B cell (primary cell): Measurements from ENCODE around the gene EEA1. TPM values are rescaled to one million over a fixed set of nuclear protein-coding genes. Genes with fewer than 3 reads are reported as not detected.

Experiments used
- ATAC-seq: fragments of 200-7000 bp; cut with Tn5 transposase; one replicate; pipeline ENCODE4 v1.10.0; 2021; ENCODE audit warnings: low read depth, mild to moderate bottlenecking, moderate number of reproducible peaks, moderate library complexity
- CTCF ChIA-PET: fragments of 350-600 bp; sonication (Branson Sonifier 250); formaldehyde crosslinking; loops from one replicate; lab custom pipeline; 2021; ENCODE audit warnings: antibody characterized with exemption, inconsistent platforms; lab: Charles Lee
- POLR2A ChIA-PET: fragments of 350-600 bp; sonication (Branson Sonifier 250); formaldehyde crosslinking; loops from one replicate; lab custom pipeline; 2021; ENCODE audit warnings: antibody characterized with exemption; lab: Charles Lee
- DNase-seq: peaks from one replicate; pipeline ENCODE4 v3.0.0; 2013
- H2AFZ ChIP-seq: 2 replicates; pipeline ENCODE4 v1.6.1; 2012; ENCODE audit warnings: mild to moderate bottlenecking, low read depth, low read length; ENCODE audit not compliant: insufficient read depth, poor library complexity, severe bottlenecking
- H3K27ac ChIP-seq, 2 donors: 1 replicate in 1 of 2; 2 replicates in 1 of 2; pipeline ENCODE4 v1.5.1; 2012 to 2013; ENCODE audit warnings: low read length in 2 of 2, mild to moderate bottlenecking in 2 of 2, moderate library complexity in 1 of 2
- H3K27me3 ChIP-seq, 4 experiments: fragments of 200-600 bp in 1 of 4; sonication (generic) in 1 of 4; replicated peaks in 1 of 4; 1 replicate in 2 of 4; 2 replicates in 2 of 4; pipeline versions ENCODE4 v1.6.1 to v1.7.0; 2013 to 2016; ENCODE audit warnings: low read length in 3 of 4, mild to moderate bottlenecking in 2 of 4, mixed read lengths in 1 of 4, moderate library complexity in 1 of 4; ENCODE audit not compliant: insufficient read depth in 4 of 4, control insufficient read depth in 3 of 4; ENCODE audit errors: control extremely low read depth in 1 of 4
- H3K36me3 ChIP-seq, 2 experiments: replicated peaks in 1 of 2; 1 replicate in 1 of 2; 2 replicates in 1 of 2; pipeline versions ENCODE4 v1.6.1 to v1.7.1; 2013; ENCODE audit warnings: low read length in 1 of 2; ENCODE audit not compliant: insufficient read depth in 2 of 2, control insufficient read depth in 1 of 2; ENCODE audit errors: control extremely low read depth in 1 of 2, extremely low read depth in 1 of 2
- H3K4me1 ChIP-seq, 2 donors: fragments of 200-600 bp in 1 of 2; sonication (generic) in 1 of 2; 1 replicate in 1 of 2; 2 replicates in 1 of 2; pipeline versions ENCODE4 v1.5.1 to v1.6.1; 2013 to 2017; ENCODE audit warnings: low read length in 2 of 2; ENCODE audit not compliant: control insufficient read depth in 2 of 2, insufficient read depth in 2 of 2
- H3K4me2 ChIP-seq: replicated peaks from 2 replicates; pipeline ENCODE3; 2012; ENCODE audit warnings: mild to moderate bottlenecking, low read depth, low read length; ENCODE audit not compliant: poor library complexity, severe bottlenecking
- H3K4me3 ChIP-seq, 5 experiments: fragments of 200-600 bp in 1 of 5; sonication (generic) in 1 of 5; 1 replicate in 3 of 5; 2 replicates in 2 of 5; pipeline versions ENCODE4 v1.5.1 to v1.7.0; 2011 to 2016; ENCODE audit warnings: low read length in 4 of 5, mild to moderate bottlenecking in 4 of 5, low read depth in 2 of 5, control low read depth in 1 of 5, moderate library complexity in 1 of 5; ENCODE audit not compliant: insufficient read depth in 1 of 5; ENCODE audit errors: control extremely low read depth in 1 of 5, extremely low read depth in 1 of 5
- H3K79me2 ChIP-seq: fragments of 200-600 bp; sonication (generic); one replicate; pipeline ENCODE4 v1.6.0; 2016; ENCODE audit warnings: low read length; ENCODE audit not compliant: control insufficient read depth, insufficient read depth
- H3K9ac ChIP-seq: fragments of 200-600 bp; sonication (generic); 2 replicates; pipeline ENCODE4 v1.6.1; 2017; ENCODE audit warnings: mild to moderate bottlenecking, low read length, moderate library complexity
- H3K9me3 ChIP-seq, 3 donors: one replicate each; pipeline versions ENCODE4 v1.6.1 to v1.7.1; 2013; ENCODE audit warnings: low read length in 2 of 3; ENCODE audit not compliant: control insufficient read depth in 2 of 3, insufficient read depth in 1 of 3; ENCODE audit errors: control extremely low read depth in 1 of 3
- H4K20me1 ChIP-seq: 2 replicates; pipeline ENCODE4 v1.6.0; 2012; ENCODE audit warnings: mild to moderate bottlenecking, low read length; ENCODE audit not compliant: insufficient read depth, control insufficient read depth, poor library complexity, severe bottlenecking
- H3K27ac Mint-ChIP-seq: one replicate; pipeline ENCODE4 v1.8.0; 2021; ENCODE audit warnings: mixed read lengths
- H3K27me3 Mint-ChIP-seq: one replicate; pipeline ENCODE4 v1.8.0; 2021; ENCODE audit warnings: mixed read lengths
- H3K4me1 Mint-ChIP-seq: one replicate; pipeline ENCODE4 v1.8.0; 2021; ENCODE audit warnings: mixed read lengths
- H3K4me3 Mint-ChIP-seq: one replicate; pipeline ENCODE4 v1.8.0; 2021; ENCODE audit warnings: mixed read lengths
- H3K9me3 Mint-ChIP-seq: one replicate; pipeline ENCODE4 v1.8.0; 2022; ENCODE audit warnings: mixed read lengths; ENCODE audit not compliant: insufficient read depth
- CTCF ChIP-seq: fragments of 200-600 bp; IDR thresholded peaks from one replicate; pipeline ENCODE4 v1.8.0; 2022; ENCODE audit warnings: antibody characterized with exemption, mild to moderate bottlenecking
- EZH2 ChIP-seq: IDR thresholded peaks from 2 replicates; pipeline ENCODE4 v1.6.1; 2012; ENCODE audit warnings: borderline replicate concordance, low read depth, mild to moderate bottlenecking, moderate library complexity, low read length; ENCODE audit not compliant: insufficient read depth, poor library complexity, severe bottlenecking
- WGBS: methylation state at CpG from one replicate; pipeline ENCODE4 v1.1.5; 2013; ENCODE audit warnings: missing lambda C conversion rate; ENCODE audit not compliant: insufficient coverage; 5-methylcytosine and 5-hydroxymethylcytosine counted together
- intact Hi-C: fragments of 100-400 bp; cut with micrococcal nuclease; formaldehyde crosslinking; loops from one replicate; pipeline ENCODE4 v1.10.0; 2022
- polyA plus RNA-seq: library from polyadenylated mRNA; depleted of rRNA; stranded (reverse); fragments of >200 nt; gene quantifications from 2 replicates; pipeline ENCODE4 v1.2.3, GENCODE V29; 2012
- total RNA-seq, 2 donors: library from RNA; stranded (reverse); fragments of 120-200 nt in 1 of 2; gene quantifications; 1 replicate in 1 of 2; 2 replicates in 1 of 2; pipeline versions ENCODE4 v1.2.3 to v1.2.4, GENCODE V29; 2013 to 2022

Gene EEA1
- total and polyA plus RNA-seq, 2 donors (not counting 1 experiment from before 2014, with no cell fraction given): 1.8 to 26.3 TPM

DNA sequence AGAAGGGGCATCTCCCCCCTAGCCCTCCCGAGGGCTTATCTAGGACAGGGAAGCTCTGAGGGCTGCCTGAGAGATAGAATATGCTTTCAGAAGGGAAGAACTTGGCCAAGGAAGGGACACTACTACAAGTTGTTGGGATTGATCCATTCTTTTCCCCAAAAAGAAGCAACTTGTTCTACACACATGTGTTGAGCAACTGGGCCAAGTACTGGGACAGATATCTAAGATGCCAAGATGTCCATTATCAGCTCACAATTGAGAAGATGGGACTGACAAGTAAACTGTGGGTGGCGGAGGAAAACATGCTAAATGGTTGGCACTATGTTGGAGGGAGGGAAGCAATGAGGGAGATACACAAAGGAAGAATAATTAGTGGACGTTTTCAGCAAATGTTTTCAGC lies 195.4 kb downstream of the EEA1 start:
- H3K9me3 Mint-ChIP-seq: peaks cover 4% of the 10 kb centered on the region
- TF ChIP-seq CTCF (no peak), EZH2 (no peak)
- no peak overlapping the region for H3K4me3 Mint-ChIP-seq
- Histone ChIP-seq H3K4me3 (no peak overlapping the region), H2AFZ (no peak overlapping the region), H3K4me2 (no peak overlapping the region), H3K79me2 (no peaks in the 10 kb centered on the region), H3K9me3 (no peaks in the 10 kb centered on the region), H4K20me1 (no peaks in the 10 kb centered on the region), H3K36me3 (peaks cover 0 to 15% of the 10 kb centered on the region in 2 experiments), H3K9ac (no peak overlapping the region), H3K27me3 (no peaks in the 10 kb centered on the region), H3K27ac (no peak overlapping the region), H3K4me1 (no peaks in the 10 kb centered on the region)
- ChIA-PET POLR2A (no interaction called here), CTCF (interaction anchor here (1.0 kb wide), 1 partner anchor 12 kb away, joined by 3 read pairs; no protein-coding TSS in a partner anchor)
- H3K27ac Mint-ChIP-seq: no peak overlapping the region
- no peaks in the 10 kb centered on the region for H3K4me1 Mint-ChIP-seq
- intact Hi-C loops: no loop called here
- 100% methylated on average over 1 of the region's 3 CpGs for WGBS
- H3K27me3 Mint-ChIP-seq: no peaks in the 10 kb centered on the region
- no peak for ATAC-seq
- no peak for DNase-seq

DNA sequence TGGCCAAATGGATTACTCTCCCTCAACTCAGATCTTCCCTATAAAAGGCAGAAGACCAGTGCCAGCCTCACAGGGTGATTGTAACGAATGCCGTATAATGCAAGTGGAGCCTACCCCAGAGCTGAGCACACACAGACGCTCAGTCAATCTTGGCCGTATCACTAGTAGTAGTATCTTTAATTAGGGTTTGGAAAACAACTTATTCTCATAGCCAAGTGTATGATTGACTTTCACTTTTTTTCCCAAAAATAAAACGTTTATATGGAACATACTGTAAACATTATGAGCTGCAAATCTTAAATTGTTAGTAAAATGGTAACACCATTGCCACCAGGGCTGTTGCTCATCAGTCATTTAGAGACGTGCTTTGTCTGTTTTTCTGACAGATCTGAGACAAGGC lies 195.9 kb downstream of the EEA1 start:
- CTCF ChIA-PET: no interaction called here

More for the DNA sequence above, 195.9 kb downstream of the EEA1 start:
- H3K4me2 ChIP-seq: no peak overlapping the region
- ATAC-seq: no peak
- 96% methylated on average over 3 of the region's 6 CpGs for WGBS
- no peaks in the 10 kb centered on the region for H3K4me1 Mint-ChIP-seq
- no peaks in the 10 kb centered on the region for H3K4me1 ChIP-seq
- DNase-seq: no peak
- no peak overlapping the region for H3K9ac ChIP-seq
- no peak overlapping the region for H3K4me3 Mint-ChIP-seq
- H3K27me3 Mint-ChIP-seq: no peaks in the 10 kb centered on the region
- H3K27ac Mint-ChIP-seq: no peak overlapping the region
- no peaks in the 10 kb centered on the region for H3K27me3 ChIP-seq
- TF ChIP-seq EZH2 (no peak), CTCF (no peak)
- peaks cover 4% of the 10 kb centered on the region for H3K9me3 Mint-ChIP-seq
- no peak overlapping the region for H2AFZ ChIP-seq
- no peak overlapping the region for H3K4me3 ChIP-seq
- H3K9me3 ChIP-seq: no peaks in the 10 kb centered on the region
- H4K20me1 ChIP-seq: no peaks in the 10 kb centered on the region
- peaks cover 0 to 15% of the 10 kb centered on the region in 2 experiments for H3K36me3 ChIP-seq
- POLR2A ChIA-PET: no interaction called here
- H3K79me2 ChIP-seq: no peaks in the 10 kb centered on the region
- no peak overlapping the region for H3K27ac ChIP-seq
- intact Hi-C loops: no loop called here
